Embryonic facial prominence (tissue), 1 donor: ENCODE results near the gene EPB41.
"Not testable (repeated sequence)": the region's sequence is repeated elsewhere in the genome, so short reads cannot be mapped to it uniquely, and the experiment has no call there.

Source experiments
- DNase-seq: peaks from one replicate; pipeline ENCODE4 v3.0.0-alpha.2; 2016; ENCODE audit errors: extremely low spot score

EPB41 gene

GRCh38 chr1:29129916-29130315 is 215.5 kb downstream of the EPB41 start:
- DNase-seq: no peak

DNA sequence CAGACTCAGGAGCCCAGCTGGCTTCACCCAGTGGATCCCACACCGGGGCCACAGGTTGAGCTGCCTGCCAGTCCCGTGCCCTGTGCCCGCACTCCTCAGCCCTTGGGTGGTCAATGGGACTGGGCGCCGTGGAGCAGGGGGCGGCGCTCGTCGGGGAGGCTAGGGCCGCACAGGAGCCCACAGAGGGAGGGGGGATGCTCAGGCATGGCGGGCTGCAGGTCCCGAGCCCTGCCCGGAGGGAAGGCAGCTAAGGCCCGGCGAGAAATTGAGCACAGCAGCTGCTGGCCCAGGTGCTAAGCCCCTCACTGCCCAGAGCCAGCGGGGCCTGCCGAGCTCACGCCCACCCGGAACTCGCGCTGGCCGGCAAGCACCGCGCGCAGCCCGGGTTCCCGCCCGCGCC is 216.7 kb downstream of the EPB41 start:
- not testable (repeated sequence) for DNase-seq

- DNase-seq: no peak
Measured at GRCh38 chr1:29133861-29134694, 219.7 kb downstream of the EPB41 start.

GRCh38 chr1:29134695-29135028 is 220.3 kb downstream of the EPB41 start:
- DNase-seq: no peak

GRCh38 chr1:29136391-29136915 is 222.1 kb downstream of the EPB41 start:
- DNase-seq: no peak

DNA sequence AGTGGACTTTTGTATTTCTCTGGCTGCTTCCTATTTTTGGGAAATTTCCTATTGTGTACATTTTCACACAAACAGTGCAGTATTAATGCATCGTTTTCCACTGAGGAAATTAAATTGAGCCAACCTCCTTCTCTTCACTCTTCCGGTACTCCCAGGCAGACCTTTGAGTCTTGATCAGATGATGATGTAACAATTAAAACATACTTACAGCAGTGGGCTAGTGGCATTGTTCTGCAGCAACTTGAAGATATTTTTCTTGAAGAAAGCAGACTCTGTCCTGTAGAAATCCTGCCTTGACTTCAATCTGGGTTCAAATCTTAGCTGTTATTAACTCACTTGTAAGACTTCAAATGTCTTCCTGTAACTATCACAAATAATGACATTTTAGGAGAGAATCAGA is 228.3 kb downstream of the EPB41 start:
- no peak for DNase-seq

DNA sequence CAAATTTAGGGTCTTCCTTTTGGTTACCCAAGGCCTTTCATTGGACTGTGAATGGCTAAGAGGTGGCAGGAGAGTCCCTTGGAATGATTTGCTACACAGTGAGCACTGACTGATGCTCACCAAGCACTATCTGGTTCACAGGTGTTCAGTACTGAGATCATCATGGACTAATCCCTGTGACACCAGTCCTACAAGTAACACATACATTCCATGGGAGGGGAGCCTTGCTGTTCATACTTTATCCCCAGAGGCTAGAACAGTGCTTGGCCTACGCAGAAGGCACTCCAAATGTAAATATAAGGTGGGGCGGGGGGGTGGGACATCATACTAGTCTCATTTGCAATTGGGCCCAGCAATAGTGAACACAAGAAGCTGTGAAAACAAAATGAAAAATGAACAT is 229.8 kb downstream of the EPB41 start:
- no peak for DNase-seq

DNA sequence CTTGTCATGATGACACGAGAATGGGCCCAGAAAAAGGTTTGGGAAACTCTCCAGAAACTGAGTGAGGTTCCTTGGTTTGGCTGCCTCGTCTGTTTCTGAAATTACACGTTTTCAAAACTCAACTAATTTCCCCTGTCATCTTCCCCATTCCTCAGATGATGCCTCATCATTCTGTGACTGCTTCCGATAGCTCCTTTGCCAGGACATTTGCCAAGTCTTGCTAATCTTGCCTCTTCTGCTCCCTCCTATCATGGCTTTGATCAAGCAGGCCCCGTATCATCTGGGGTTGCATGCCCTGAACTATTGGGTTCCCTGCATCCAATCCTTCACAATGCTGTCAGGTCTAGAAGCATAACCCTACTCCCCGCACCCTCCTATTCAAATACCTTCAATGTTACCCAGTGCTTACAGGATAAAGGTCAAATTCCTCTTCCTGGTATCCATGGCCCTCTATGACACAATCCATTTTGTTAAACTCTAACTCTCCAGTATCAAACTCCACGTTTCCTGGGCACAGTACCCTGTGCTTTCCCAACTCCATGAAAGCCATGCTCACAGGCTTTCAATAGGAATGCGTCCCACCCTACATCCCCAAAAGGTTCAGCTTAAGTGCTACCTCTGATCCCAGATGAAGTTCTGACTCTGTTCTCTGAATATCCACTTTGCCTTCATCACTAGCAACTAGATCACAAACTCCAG is 231.5 kb downstream of the EPB41 start:
- DNase-seq: no peak

- DNase-seq: no peak
Measured at GRCh38 chr1:29148656-29149491, 234.5 kb downstream of the EPB41 start.

- DNase-seq: not testable (repeated sequence)
Measured at GRCh38 chr1:29150346-29150745, 236.0 kb downstream of the EPB41 start.

DNA sequence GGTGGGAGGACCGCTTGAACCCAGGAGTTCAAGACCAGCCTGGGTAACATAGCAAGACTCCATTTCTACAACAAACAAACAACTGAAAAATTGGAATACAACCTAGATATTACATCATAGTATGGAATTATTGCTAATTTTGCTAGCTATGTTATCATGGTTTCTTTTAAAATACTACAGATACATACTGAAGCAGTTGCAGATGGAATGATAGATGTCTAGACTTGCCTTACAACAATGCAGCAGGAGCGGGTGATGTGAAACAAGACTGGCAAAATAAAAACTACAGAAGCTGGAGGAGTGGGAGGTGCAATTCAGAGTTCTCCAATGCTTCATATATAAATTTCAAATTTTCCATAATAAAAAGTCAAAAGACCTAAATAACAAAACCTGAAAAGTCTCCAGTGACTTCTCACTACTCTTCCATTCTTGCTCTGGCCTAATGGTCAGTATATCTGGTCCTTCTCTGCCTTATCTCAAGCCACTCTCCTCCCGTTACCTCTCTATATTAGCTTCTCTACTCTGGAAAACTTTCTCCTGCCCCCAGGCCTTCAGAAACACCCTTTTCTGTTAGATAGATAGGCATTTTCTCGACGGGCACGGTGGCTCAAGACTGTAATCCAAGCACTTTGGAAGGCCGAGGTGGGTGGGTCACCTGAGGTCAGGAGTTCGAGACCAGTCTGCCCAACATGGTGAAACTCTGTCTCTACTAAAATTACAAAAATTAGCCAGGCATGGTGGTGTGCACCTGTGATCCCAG is 237.9 kb downstream of the EPB41 start:
- no peak for DNase-seq

GRCh38 chr1:29156543-29157268 is 242.3 kb downstream of the EPB41 start:
- no peak for DNase-seq

DNA sequence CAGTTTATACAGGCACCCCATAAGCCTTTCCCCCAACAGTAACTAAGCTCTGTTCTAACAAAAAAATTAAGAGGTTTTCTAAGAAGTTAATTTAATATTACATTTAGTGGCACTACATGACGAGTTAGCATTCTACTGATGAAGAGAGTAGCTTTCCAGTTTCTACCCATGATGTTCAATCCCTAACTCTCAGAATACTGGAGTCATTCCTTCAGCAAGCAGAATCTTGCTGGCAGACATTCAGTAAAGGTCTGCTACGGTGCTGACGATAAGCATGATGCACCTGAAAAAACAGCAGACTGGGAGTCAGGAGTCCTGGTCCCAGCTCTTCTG is 242.9 kb downstream of the EPB41 start:
- DNase-seq: no peak

DNA sequence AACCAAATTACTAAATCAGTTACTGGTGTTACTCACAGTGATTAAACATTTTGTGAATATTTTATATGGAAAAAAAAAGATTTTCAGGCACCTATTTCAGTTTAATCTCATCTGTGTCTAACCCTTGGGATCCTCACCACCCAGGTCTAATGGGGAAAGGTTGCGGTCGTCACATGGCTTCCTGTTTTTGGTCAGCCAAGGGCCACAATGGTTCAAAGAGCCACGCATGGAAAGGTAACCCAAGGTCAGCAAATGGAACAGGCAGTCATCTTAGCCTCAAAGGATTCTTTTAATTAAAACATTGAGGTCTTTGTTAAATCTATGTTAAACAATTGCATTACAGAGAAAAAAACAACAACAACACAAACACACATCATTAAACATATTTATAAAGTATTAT is 245.4 kb downstream of the EPB41 start:
- DNase-seq: no peak

DNA sequence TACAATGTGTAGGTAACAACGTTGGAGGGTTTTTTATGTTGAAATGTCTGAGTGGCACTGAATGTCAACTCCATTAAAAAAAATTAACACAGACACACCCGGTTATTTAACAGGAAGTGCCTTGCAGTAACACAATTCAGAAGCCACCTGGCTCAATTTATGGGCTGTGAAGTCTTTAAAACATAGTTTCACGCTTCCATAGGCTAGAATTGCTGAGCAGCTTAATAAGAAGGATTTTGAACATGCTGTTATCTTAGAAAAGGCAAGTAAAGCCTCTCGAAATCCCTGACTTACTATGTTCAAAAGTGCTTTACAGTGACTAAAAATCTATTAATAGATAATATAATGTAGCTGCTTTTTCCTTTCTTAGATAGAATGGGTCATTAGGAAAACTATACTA is 247.7 kb downstream of the EPB41 start:
- no peak for DNase-seq

- no peak for DNase-seq
Measured at GRCh38 chr1:29162476-29163138, 248.2 kb downstream of the EPB41 start.

DNA sequence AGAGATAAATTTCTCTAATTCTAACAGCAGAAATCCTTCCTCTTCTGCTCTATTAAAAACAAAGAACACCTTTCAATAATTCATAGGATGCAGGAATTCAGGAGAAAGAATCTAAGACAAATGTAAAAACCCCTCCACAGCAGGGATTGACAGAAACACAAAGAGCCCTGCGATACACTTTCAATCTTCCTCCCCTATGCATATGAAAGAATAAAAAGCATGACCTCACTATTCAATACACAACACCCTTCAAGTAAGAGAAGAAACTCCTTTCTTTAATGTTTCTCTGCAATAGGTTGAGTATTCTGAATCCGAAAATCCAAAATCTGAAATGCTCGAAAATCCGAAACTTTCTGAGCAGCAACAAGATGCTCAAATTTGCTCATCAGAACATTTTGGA is 250.2 kb downstream of the EPB41 start:
- no peak for DNase-seq

GRCh38 chr1:29166291-29166878 is 252.0 kb downstream of the EPB41 start:
- no peak for DNase-seq

DNA sequence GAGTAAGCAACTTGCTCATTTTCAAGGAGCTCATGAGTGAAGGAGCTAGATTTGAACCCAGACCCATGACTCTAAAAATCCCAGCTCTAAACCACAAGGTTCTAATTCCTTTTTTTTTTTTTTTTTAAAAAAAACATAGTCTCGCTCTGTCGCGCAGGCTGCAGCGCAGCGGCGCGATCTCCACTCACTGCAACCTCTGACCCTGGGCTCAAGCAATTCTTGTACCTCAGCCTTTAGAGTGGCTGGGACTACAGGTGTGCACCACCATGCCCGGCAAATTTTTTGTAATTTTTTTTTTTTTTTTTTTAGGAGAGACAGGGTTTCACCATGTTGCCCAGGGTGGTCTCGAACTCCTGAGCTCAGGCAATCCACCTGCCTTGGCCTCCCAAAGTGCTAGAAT is 253.5 kb downstream of the EPB41 start:
- DNase-seq: no peak
